PFSK-1 (cell line): ENCODE measurements around the gene RPL29.

Experiments used
- POLR2AphosphoS5 ChIP-seq: IDR thresholded peaks from 2 replicates; pipeline ENCODE4 v1.6.1; 2012; ENCODE audit warnings: low read depth, mild to moderate bottlenecking, control low read depth, low read length, moderate library complexity
- SIN3A ChIP-seq: IDR thresholded peaks from 2 replicates; pipeline ENCODE4 v1.6.1; 2012; ENCODE audit warnings: mild to moderate bottlenecking, low read length, moderate library complexity, borderline replicate concordance; ENCODE audit not compliant: insufficient read depth

- TF ChIP-seq SIN3A = no peak
- TF ChIP-seq POLR2AphosphoS5 = no peak
Measured at GRCh38 chr3:52031896-52032295, 36.2 kb upstream of the RPL29 start.
